ENCODE data around the gene SNX11.

DNA sequence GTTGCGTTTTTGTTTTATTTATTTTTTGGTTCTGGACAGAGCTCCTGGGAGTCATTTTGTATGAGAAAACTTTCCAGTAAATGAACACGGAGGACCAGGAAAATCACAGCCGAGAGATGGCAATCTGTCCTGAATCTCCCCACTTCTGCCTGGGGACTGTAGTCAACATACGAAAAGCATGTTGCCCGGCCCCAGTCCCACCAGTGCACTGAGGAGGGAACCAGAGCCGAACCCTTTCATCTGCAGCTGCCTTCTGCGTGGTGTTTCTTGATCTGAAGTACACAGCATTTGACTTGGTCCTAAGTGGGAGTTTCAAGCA is 18.9 kb downstream of the SNX11 start:
- TF ChIP-seq BRCA1 (IDR thresholded peaks at IDR 0.05): no peak
- no peak for TF ChIP-seq BRCA1 (CRISPR knock-in tag; IDR thresholded peaks at IDR 0.05)
- TF ChIP-seq NFATC3 (IDR thresholded peaks at IDR 0.05): no peak
- no peak for TF ChIP-seq ZBTB40 (IDR thresholded peaks at IDR 0.05)
- no peak for TF ChIP-seq ZBTB40 (CRISPR knock-in tag; IDR thresholded peaks at IDR 0.05)

Measured in K562 (cell line).